ENCODE results near the gene CARD14. TPM values are rescaled to one million over a fixed set of nuclear protein-coding genes. Genes with fewer than 3 reads are reported as not detected.

The CARD14 gene
- total RNA-seq = 1.9 and 3.1 TPM in 2 replicates

GRCh38 chr17:80169784-80170500, at the start of gene CARD14:
Gene CARD14, plus strand, starts transcription at chr17:80170030. Its CDS starts 11,409 bp downstream, at chr17:80181439.

DNA sequence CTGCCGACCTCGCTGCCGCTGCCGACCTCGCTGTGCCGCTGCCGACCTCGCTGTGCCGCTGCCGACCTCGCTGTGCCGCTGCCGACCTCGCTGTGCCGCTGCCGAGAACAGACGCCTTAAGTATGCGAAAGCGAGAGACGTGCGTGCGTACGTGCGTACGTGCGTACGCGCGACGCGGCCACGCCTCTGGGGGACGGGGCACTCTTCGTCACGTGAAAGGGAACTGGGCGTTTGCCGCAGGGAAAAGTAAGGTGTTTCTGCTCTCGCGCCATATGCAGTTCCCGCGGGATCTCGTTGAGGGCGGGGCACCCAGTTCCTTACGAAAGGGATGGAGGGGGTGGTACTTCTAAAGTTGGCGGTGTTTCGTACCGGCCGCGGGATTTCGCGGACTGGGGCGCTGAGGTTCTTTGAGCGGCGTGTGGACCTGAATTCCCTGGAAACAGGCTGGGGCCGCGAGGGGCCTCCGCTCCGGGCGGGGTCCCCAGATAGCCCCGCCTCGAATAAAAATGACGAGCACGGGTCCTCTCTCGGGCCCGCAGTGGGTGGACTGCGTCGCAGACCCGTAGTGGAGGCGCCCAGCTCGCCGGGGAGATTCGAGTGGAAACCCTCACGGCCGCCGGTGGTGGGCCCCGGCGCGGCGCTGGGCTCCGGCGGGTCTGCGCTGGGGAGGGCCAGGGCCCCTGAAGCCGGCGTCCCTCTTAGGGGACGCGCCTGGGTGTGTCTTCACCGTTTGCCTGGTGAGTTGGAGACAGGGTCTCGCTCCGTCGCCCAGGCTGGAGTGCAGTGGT, 22.6 kb upstream of the CARD14 start, which contains the start of gene EIF4A3:
Gene EIF4A3 (minus strand): TSS at position 94 of the 788 bp plus-strand sequence. CDS start 167 bp downstream, outside the sequence.

DNA sequence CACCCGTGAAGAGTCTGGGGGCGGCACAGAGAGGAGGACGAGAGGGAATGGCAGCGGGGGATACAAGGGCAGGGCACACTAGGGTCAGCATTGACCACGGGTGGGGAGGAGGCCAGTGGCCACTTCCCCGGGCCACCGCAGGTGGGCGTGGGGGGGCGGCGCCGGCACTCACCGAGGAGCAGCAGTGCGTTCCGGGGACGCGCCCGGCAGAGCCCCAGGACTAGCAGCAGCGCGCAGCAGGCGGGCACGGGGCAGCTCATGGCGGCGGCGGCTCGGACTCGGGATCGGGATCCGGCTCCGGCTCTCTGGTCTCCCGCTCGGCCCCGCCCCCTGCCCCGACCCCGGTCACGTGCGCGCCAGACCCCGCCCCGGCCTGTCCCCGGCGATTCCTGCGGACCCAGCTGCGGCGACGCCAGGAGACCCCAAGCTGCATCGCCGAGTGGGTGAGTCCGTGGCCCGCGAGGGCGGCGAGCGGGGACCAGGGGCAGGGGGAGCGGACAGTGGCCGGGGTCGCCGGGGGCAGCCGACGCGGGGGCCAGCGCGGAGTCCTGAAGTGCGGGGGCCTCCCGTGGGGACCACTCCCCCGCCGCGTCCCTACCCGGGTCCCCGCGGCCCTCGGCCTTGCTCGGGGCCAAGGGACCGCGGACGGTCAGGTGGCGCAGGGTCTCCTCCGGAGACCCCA, 50.4 kb downstream of the CARD14 start, which contains the start of the genes SGSH and SLC26A11:
Gene SGSH (minus strand): TSS at position 280 of the 682 bp plus-strand sequence. CDS start 20 bp downstream, at position 260.
Gene SLC26A11 (plus strand): TSS at position 374 of the 682 bp plus-strand sequence. CDS start 1,134 bp downstream, outside the sequence.

Other genes with a start within 250 kb of the CARD14 start
- gene TBC1D16, start 134.2 kb upstream of the CARD14 start, total RNA-seq = 33.5 and 34.7 TPM in 2 replicates
- gene CCDC40, start 133.4 kb upstream of the CARD14 start, total RNA-seq = 0.43 and 1.2 TPM in 2 replicates
- gene GAA, start 68.4 kb upstream of the CARD14 start, total RNA-seq = 37.3 and 41.4 TPM in 2 replicates
- gene EIF4A3, start 22.9 kb upstream of the CARD14 start, total RNA-seq = 135 and 160 TPM in 2 replicates
- gene SGSH, start 50.3 kb downstream of the CARD14 start, total RNA-seq = 3.4 and 5.8 TPM in 2 replicates
- 2.4 and 3.6 TPM in 2 replicates for gene SLC26A11, start 50.4 kb downstream of the CARD14 start, total RNA-seq
- gene RNF213, start 90.8 kb downstream of the CARD14 start, total RNA-seq = 52.0 and 103 TPM in 2 replicates
- gene ENDOV, start 245.1 kb downstream of the CARD14 start, total RNA-seq = 16.4 and 22.2 TPM in 2 replicates

Data from tracheal epithelial cell (primary cell).